HEK293 (cell line): ENCODE measurements around the gene DLX5.

Experiments used
- CTCF ChIP-seq: fragments of 450-650 bp; formaldehyde crosslinking; IDR thresholded peaks from 2 replicates; pipeline ENCODE4 v1.5.1; 2016; ENCODE audit warnings: missing biosample characterization, missing genetic modification characterization
- PBX3 ChIP-seq: sonication (generic); formaldehyde crosslinking; IDR thresholded peaks from 2 replicates; pipeline ENCODE4 v1.8.1; 2022; ENCODE audit warnings: mild to moderate bottlenecking, moderate library complexity, missing genetic modification reagents
- ZBTB11 ChIP-seq: fragments of 450-650 bp; formaldehyde crosslinking; conservative IDR thresholded peaks from 2 replicates; pipeline ENCODE4 v1.5.1; 2016; ENCODE audit warnings: low read depth, missing biosample characterization, missing genetic modification characterization
- ZNF24 ChIP-seq: fragments of 450-650 bp; formaldehyde crosslinking; IDR thresholded peaks from 2 replicates; pipeline ENCODE4 v1.5.1; 2016; ENCODE audit warnings: missing biosample characterization, missing genetic modification characterization
- ZNF324 ChIP-seq: fragments of 450-650 bp; formaldehyde crosslinking; IDR thresholded peaks from 2 replicates; pipeline ENCODE4 v1.5.1; 2016; ENCODE audit warnings: missing biosample characterization, missing genetic modification characterization
- ZNF398 ChIP-seq: fragments of 450-650 bp; formaldehyde crosslinking; IDR thresholded peaks from 2 replicates; pipeline ENCODE4 v1.5.1; 2017; ENCODE audit warnings: missing biosample characterization, missing genetic modification characterization

- TF ChIP-seq CTCF (tag by site-specific recombination) (no peak), ZNF398 (no peak), ZNF324 (tag by site-specific recombination) (no peak), ZBTB11 (tag by site-specific recombination) (no peak), ZNF24 (tag by site-specific recombination) (no peak), PBX3 (CRISPR knock-in tag) (no peak)
Observed at GRCh38 chr7:97002555-97003261, 21.9 kb downstream of the DLX5 start.
